GM23338 (cell line): Measurements from ENCODE around the gene CYP19A1. TPM values are rescaled to one million over a fixed set of nuclear protein-coding genes. Genes with fewer than 3 reads are reported as not detected.

Source experiments
- ATAC-seq: fragments of 200-7000 bp; cut with Tn5 transposase; 3 replicates; pipeline ENCODE4 v1.9.1; 2020
- DNase-seq: peaks from one replicate; pipeline ENCODE4 v3.0.0-alpha.2; 2015; ENCODE audit warnings: low spot score
- H2AFZ ChIP-seq: fragments of 200-600 bp; sonication (generic); 2 replicates; pipeline ENCODE4 v1.8.0; 2016; ENCODE audit warnings: antibody characterized with exemption, mild to moderate bottlenecking, moderate library complexity
- H3F3A ChIP-seq: fragments of 200-600 bp; sonication (generic); replicated peaks from 2 replicates; pipeline ENCODE4 v1.8.0; 2017; ENCODE audit warnings: antibody characterized with exemption, mixed run types, low read depth
- H3K27ac ChIP-seq: fragments of 200-600 bp; sonication (generic); 2 replicates; pipeline ENCODE4 v1.6.1; 2016; ENCODE audit warnings: low read depth
- H3K27me3 ChIP-seq: fragments of 200-600 bp; sonication (generic); 2 replicates; pipeline ENCODE4 v1.8.0; 2016; ENCODE audit warnings: mild to moderate bottlenecking, mixed run types, moderate library complexity; ENCODE audit not compliant: insufficient read depth
- H3K36me3 ChIP-seq: fragments of 200-600 bp; sonication (generic); 2 replicates; pipeline ENCODE4 v1.8.0; 2016; ENCODE audit warnings: mild to moderate bottlenecking; ENCODE audit not compliant: insufficient read depth
- H3K4me1 ChIP-seq: fragments of 200-600 bp; sonication (generic); 2 replicates; pipeline ENCODE4 v1.8.0; 2016; ENCODE audit warnings: mild to moderate bottlenecking, moderate library complexity; ENCODE audit not compliant: insufficient read depth
- H3K4me2 ChIP-seq: fragments of 200-600 bp; sonication (generic); 2 replicates; pipeline ENCODE4 v1.7.1; 2017; ENCODE audit warnings: mixed run types
- H3K4me3 ChIP-seq: fragments of 200-600 bp; sonication (generic); 2 replicates; pipeline ENCODE4 v1.6.1; 2016; ENCODE audit warnings: mixed run types
- H3K79me2 ChIP-seq: fragments of 200-600 bp; sonication (generic); replicated peaks from 2 replicates; pipeline ENCODE4 v1.8.0; 2017; ENCODE audit warnings: mild to moderate bottlenecking; ENCODE audit not compliant: insufficient read depth
- H3K9me2 ChIP-seq: fragments of 200-600 bp; sonication (generic); 2 replicates; pipeline ENCODE4 v1.8.0; 2017; ENCODE audit not compliant: insufficient read depth
- H4K20me1 ChIP-seq: fragments of 200-600 bp; sonication (generic); replicated peaks from 2 replicates; pipeline ENCODE4 v1.8.0; 2017; ENCODE audit warnings: mild to moderate bottlenecking; ENCODE audit not compliant: insufficient read depth
- H3K27ac Mint-ChIP-seq: 2 replicates; pipeline ENCODE4 v1.8.0; 2020; ENCODE audit warnings: inconsistent platforms, mild to moderate bottlenecking, moderate library complexity, mixed read lengths
- H3K27me3 Mint-ChIP-seq: 3 replicates; pipeline ENCODE4 v1.8.0; 2022; ENCODE audit warnings: low read depth, mild to moderate bottlenecking, moderate library complexity, mixed read lengths, inconsistent platforms; ENCODE audit not compliant: insufficient read depth, poor library complexity
- H3K36me3 Mint-ChIP-seq: 3 replicates; pipeline ENCODE4 v1.8.0; 2021; ENCODE audit warnings: low read depth, mild to moderate bottlenecking, inconsistent platforms, moderate library complexity, mixed read lengths
- H3K4me1 Mint-ChIP-seq: 3 replicates; pipeline ENCODE4 v1.8.0; 2020; ENCODE audit warnings: mild to moderate bottlenecking, inconsistent platforms, mixed read lengths
- H3K4me3 Mint-ChIP-seq: 3 replicates; pipeline ENCODE4 v1.8.0; 2021; ENCODE audit warnings: moderate library complexity, mild to moderate bottlenecking, inconsistent platforms, mixed read lengths
- H3K9me3 Mint-ChIP-seq: 3 replicates; pipeline ENCODE4 v1.8.0; 2020; ENCODE audit warnings: moderate library complexity, mild to moderate bottlenecking, inconsistent platforms, mixed read lengths
- CREB1 ChIP-seq: fragments of 250-450 bp; sonication (Bioruptor Pico); IDR thresholded peaks from 2 replicates; pipeline ENCODE4 v1.5.0; 2020; ENCODE audit warnings: low read depth, mild to moderate bottlenecking, moderate library complexity
- ETS1 ChIP-seq: IDR thresholded peaks from 2 replicates; pipeline ENCODE4 v1.6.1; 2016; ENCODE audit warnings: antibody characterized with exemption
- EZH2 ChIP-seq: fragments of 200-600 bp; sonication (generic); IDR thresholded peaks from one replicate; pipeline ENCODE4 v1.8.0; 2017; ENCODE audit warnings: antibody characterized with exemption, mild to moderate bottlenecking, low read depth; ENCODE audit not compliant: unreplicated experiment
- EZH2phosphoT487 ChIP-seq: fragments of 200-600 bp; sonication (generic); IDR thresholded peaks from one replicate; pipeline ENCODE4 v1.8.1; 2018; ENCODE audit warnings: antibody characterized with exemption; ENCODE audit not compliant: unreplicated experiment
- JUNB ChIP-seq: IDR thresholded peaks from one replicate; pipeline ENCODE4 v1.6.1; 2016; ENCODE audit warnings: antibody characterized with exemption; ENCODE audit not compliant: unreplicated experiment
- POLR2AphosphoS5 ChIP-seq: IDR thresholded peaks from 2 replicates; pipeline ENCODE4 v1.6.1; 2016; ENCODE audit warnings: antibody characterized with exemption, low read depth
- REST ChIP-seq: IDR thresholded peaks from one replicate; pipeline ENCODE4 v1.6.1; 2018; ENCODE audit warnings: antibody characterized with exemption; ENCODE audit not compliant: unreplicated experiment
- STAT1 ChIP-seq: IDR thresholded peaks from one replicate; pipeline ENCODE4 v1.6.1; 2016; ENCODE audit warnings: antibody characterized with exemption; ENCODE audit not compliant: unreplicated experiment
- ZNF331 ChIP-seq: fragments of 250-450 bp; sonication (Bioruptor Pico); IDR thresholded peaks from 2 replicates; pipeline ENCODE4 v1.5.0; 2020; ENCODE audit warnings: low read depth, mild to moderate bottlenecking, moderate library complexity
- ZNF462 ChIP-seq: fragments of 250-450 bp; sonication (Bioruptor Pico); IDR thresholded peaks from 2 replicates; pipeline ENCODE4 v1.5.0; 2020; ENCODE audit warnings: mild to moderate bottlenecking, moderate library complexity
- polyA plus RNA-seq: library from polyadenylated mRNA; unstranded; fragments of >200 nt; fragmentation: Nextera tagmentation; extraction: Ambion mirVana; gene quantifications from 2 replicates; pipeline ENCODE4 v1.2.1, GENCODE V29; 2016
- total RNA-seq: library from RNA; depleted of rRNA; stranded (reverse); fragments of >200 nt; shearing (Covaris generic); gene quantifications from 2 replicates; pipeline ENCODE4 v1.2.3, GENCODE V29; 2014

Gene CYP19A1
- total and polyA plus RNA-seq, 2 experiments from 2014 or later, result 0.42 TPM; not detected in 1

- TF ChIP-seq REST (no peak), ZNF331 (no peak), EZH2phosphoT487 (no peak), STAT1 (no peak)
These were observed 137.6 kb downstream of the CYP19A1 start (continued) for GRCh38 chr15:51200792-51201191.

- no peaks in the 10 kb centered on the region for H3F3A ChIP-seq
- no peak overlapping the region for H2AFZ ChIP-seq
- no peak for TF ChIP-seq CREB1
- no peak for TF ChIP-seq ZNF462 (CRISPR knock-in tag)
- no peak for TF ChIP-seq REST
- TF ChIP-seq ETS1, result no peak
- TF ChIP-seq STAT1, result no peak
- no peak for TF ChIP-seq JUNB
- TF ChIP-seq EZH2, result no peak
- no peak for TF ChIP-seq ZNF331
- TF ChIP-seq POLR2AphosphoS5, result no peak
- no peak overlapping the region for H3K4me3 Mint-ChIP-seq
- ATAC-seq (no peak), DNase-seq (no peak)
- no peaks in the 10 kb centered on the region for H3K27me3 ChIP-seq
- H3K36me3 ChIP-seq, result no peaks in the 10 kb centered on the region
- H3K4me1 ChIP-seq, result no peaks in the 10 kb centered on the region
- H3K27ac ChIP-seq, result no peak overlapping the region
- H3K4me1 Mint-ChIP-seq, result no peaks in the 10 kb centered on the region
- no peak overlapping the region for H3K4me3 ChIP-seq
- no peak overlapping the region for H3K27ac Mint-ChIP-seq
- no peaks in the 10 kb centered on the region for H3K27me3 Mint-ChIP-seq
- no peaks in the 10 kb centered on the region for H3K79me2 ChIP-seq
- no peak overlapping the region for H3K4me2 ChIP-seq
- H3K36me3 Mint-ChIP-seq, result no peaks in the 10 kb centered on the region
- no peaks in the 10 kb centered on the region for H3K9me3 Mint-ChIP-seq
- H4K20me1 ChIP-seq, result no peaks in the 10 kb centered on the region
- H3K9me2 ChIP-seq, result no peaks in the 10 kb centered on the region
These were observed 138.9 kb downstream of the CYP19A1 start for GRCh38 chr15:51199541-51199940.
